CD4-positive, alpha-beta memory T cell (primary cell): ENCODE measurements around the gene NPIPB9. TPM values are rescaled to one million over a fixed set of nuclear protein-coding genes. Genes with fewer than 3 reads are reported as not detected.
"Not testable (repeated sequence)": the region's sequence is repeated elsewhere in the genome, so short reads cannot be mapped to it uniquely, and the experiment has no call there.

ENCODE experiments used
- CTCF ChIA-PET: fragments of 350-600 bp; sonication (Branson Sonifier 250); formaldehyde crosslinking; loops from one replicate; lab custom pipeline; 2021; ENCODE audit warnings: inconsistent platforms; ENCODE audit not compliant: partially characterized antibody; lab: Charles Lee
- POLR2A ChIA-PET: fragments of 350-600 bp; sonication (Branson Sonifier 250); formaldehyde crosslinking; loops from one replicate; lab custom pipeline; 2021; ENCODE audit not compliant: partially characterized antibody; lab: Charles Lee
- DNase-seq, 5 donors: peaks; one replicate each; pipeline versions ENCODE4 v3.0.0 to v3.0.0-alpha.2; 2020 to 2022; ENCODE audit warnings: mixed read lengths in 1 of 5
- H3K27ac ChIP-seq: one replicate; pipeline ENCODE4 v1.7.0; 2013; ENCODE audit warnings: low read depth, low read length
- H3K27me3 ChIP-seq: 2 replicates; pipeline ENCODE4 v1.7.0; 2013; ENCODE audit warnings: mild to moderate bottlenecking, low read length, moderate library complexity; ENCODE audit not compliant: insufficient read depth
- H3K36me3 ChIP-seq: 2 replicates; pipeline ENCODE4 v1.7.0; 2013; ENCODE audit warnings: mild to moderate bottlenecking, low read length, moderate library complexity; ENCODE audit not compliant: insufficient read depth
- H3K4me1 ChIP-seq: 2 replicates; pipeline ENCODE4 v1.7.0; 2013; ENCODE audit warnings: mild to moderate bottlenecking, low read length, moderate library complexity; ENCODE audit not compliant: insufficient read depth
- H3K4me3 ChIP-seq, 2 donors: one replicate each; pipeline ENCODE4 v1.7.0; 2013; ENCODE audit warnings: low read length in 2 of 2, mild to moderate bottlenecking in 1 of 2
- H3K9me3 ChIP-seq, 2 donors: one replicate each; pipeline ENCODE4 v1.7.0; 2013; ENCODE audit warnings: low read length in 2 of 2, control low read depth in 1 of 2; ENCODE audit not compliant: control insufficient read depth in 1 of 2
- H3K27ac Mint-ChIP-seq, 7 donors: one replicate each; pipeline ENCODE4 v1.8.0; 2020 to 2021; ENCODE audit warnings: mixed read lengths in 7 of 7, mild to moderate bottlenecking in 6 of 7, inconsistent platforms in 3 of 7, moderate library complexity in 3 of 7
- H3K27me3 Mint-ChIP-seq, 2 donors: one replicate each; pipeline ENCODE4 v1.8.0; 2020 to 2021; ENCODE audit warnings: mixed read lengths in 2 of 2
- H3K36me3 Mint-ChIP-seq, 2 donors: one replicate each; pipeline ENCODE4 v1.8.0; 2020 to 2021; ENCODE audit warnings: mixed read lengths in 2 of 2, inconsistent platforms in 1 of 2, mild to moderate bottlenecking in 1 of 2
- H3K4me1 Mint-ChIP-seq, 4 donors: one replicate each; pipeline ENCODE4 v1.8.0; 2020 to 2021; ENCODE audit warnings: mixed read lengths in 4 of 4, mild to moderate bottlenecking in 1 of 4
- H3K4me3 Mint-ChIP-seq, 8 donors: one replicate each; pipeline ENCODE4 v1.8.0; 2020 to 2021; ENCODE audit warnings: mixed read lengths in 8 of 8, mild to moderate bottlenecking in 7 of 8, moderate library complexity in 6 of 8, inconsistent platforms in 3 of 8
- H3K9me3 Mint-ChIP-seq, 8 donors: one replicate each; pipeline ENCODE4 v1.8.0; 2020 to 2021; ENCODE audit warnings: mixed read lengths in 8 of 8, mild to moderate bottlenecking in 5 of 8, inconsistent platforms in 3 of 8, moderate library complexity in 1 of 8
- intact Hi-C: fragments of 100-400 bp; cut with micrococcal nuclease; formaldehyde crosslinking; loops from one replicate; pipeline ENCODE4 v1.15.1; 2023
- polyA plus RNA-seq, 2 donors: library from polyadenylated mRNA; unstranded; fragments of 300-500 nt; fragmentation: Illumina TruSeq; gene quantifications; one replicate each; pipeline ENCODE4 v1.2.3, GENCODE V29; 2021
- total RNA-seq, 2 experiments: library from RNA; stranded (reverse); gene quantifications; one replicate each; pipeline ENCODE4 v1.2.3, GENCODE V29; 2021

Gene NPIPB9
- total and polyA plus RNA-seq, 4 experiments from 2014 or later, result 2.9 to 3.0 TPM; not detected in 2

DNA sequence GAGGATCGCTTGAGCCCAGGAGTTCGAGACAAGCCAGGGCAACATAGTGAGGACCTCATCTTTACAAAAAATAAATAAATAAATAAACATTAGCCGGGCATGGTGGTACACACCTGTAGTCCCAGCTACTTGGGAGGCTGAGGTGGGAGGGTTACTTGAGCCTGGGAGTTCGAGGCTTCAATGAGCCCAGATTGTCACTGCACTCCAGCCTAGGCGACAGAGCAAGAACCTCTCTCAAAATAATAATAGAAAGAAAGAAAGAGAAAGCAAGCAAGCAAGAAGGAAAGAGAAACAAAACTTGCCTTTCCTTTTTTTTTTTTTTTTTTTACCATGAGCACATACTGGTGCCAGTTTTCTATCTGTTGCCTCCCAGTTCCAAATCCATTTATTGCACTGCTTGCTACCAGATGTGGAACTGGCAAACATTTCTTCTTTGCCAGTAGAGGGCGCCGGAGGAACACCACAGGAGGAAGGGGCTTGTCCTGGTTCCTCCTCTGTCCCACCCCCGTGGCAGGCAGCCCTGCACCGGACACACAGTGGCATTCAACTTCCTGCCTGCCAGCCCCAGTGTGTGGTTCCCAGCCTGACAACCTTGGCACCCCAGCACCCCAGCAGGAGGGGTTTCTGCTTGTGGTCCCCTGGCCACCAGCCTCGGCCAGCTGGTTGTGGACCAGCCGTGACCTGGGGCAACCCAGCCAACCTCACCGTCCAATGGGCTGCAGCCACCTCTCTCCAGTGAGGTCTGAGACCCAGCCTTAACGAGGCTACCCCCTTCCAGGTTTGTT is 50.8 kb downstream of the NPIPB9 start:
- peak overlapping the region in 5 of 8 donors; percentile 46 to 80 (median 72) for H3K4me3 Mint-ChIP-seq
- H3K4me1 ChIP-seq, H3K27me3 ChIP-seq, POLR2A ChIA-PET, H3K9me3 Mint-ChIP-seq, H3K9me3 ChIP-seq, intact Hi-C loops, H3K4me3 ChIP-seq, H3K27ac ChIP-seq, H3K36me3 ChIP-seq, CTCF ChIA-PET, H3K36me3 Mint-ChIP-seq, H3K27me3 Mint-ChIP-seq, H3K4me1 Mint-ChIP-seq: not testable (repeated sequence)
- DNase-seq, result peak; percentile 63 to 79 (median 72)
- H3K27ac Mint-ChIP-seq, result peak overlapping the region in 2 of 7 donors; percentile 55 to 84

DNA sequence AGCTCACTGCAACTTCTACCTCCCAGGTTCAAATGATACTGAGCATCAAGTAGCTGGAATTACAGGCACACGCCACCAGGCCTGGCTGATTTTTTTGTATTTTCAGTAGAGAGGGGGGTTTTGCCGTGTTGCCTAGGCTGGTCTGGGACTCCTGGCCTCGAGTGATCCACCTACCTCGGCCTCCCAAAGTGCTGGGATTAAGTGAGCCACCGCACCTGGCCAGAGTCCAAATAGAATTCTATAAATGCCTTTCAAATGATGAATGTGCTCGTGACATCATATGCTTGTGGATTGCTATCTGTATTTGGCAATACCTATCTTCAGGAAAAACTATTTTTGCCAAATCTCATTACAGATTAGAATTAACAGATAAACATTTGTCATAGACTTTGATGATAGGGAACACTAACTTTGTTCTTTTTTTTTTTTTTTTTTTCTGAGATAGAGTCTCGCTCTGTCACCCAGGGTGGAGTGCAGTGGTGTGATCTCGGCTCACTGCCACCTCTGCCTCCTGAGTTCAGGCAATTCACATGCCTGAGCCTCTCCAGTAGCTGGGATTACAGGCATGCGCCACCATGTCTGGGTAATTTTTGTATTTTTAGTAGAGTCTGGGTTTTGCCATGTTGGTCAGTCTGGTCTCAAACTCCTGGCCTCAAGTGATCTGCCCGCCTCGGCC is 56.0 kb downstream of the NPIPB9 start:
- H3K27ac ChIP-seq, DNase-seq, H3K4me3 ChIP-seq, H3K27me3 ChIP-seq, H3K36me3 ChIP-seq, H3K36me3 Mint-ChIP-seq, H3K27me3 Mint-ChIP-seq, H3K4me1 ChIP-seq, POLR2A ChIA-PET, intact Hi-C loops, H3K27ac Mint-ChIP-seq, H3K4me1 Mint-ChIP-seq, H3K4me3 Mint-ChIP-seq, H3K9me3 Mint-ChIP-seq, CTCF ChIA-PET, H3K9me3 ChIP-seq: not testable (repeated sequence)

DNA sequence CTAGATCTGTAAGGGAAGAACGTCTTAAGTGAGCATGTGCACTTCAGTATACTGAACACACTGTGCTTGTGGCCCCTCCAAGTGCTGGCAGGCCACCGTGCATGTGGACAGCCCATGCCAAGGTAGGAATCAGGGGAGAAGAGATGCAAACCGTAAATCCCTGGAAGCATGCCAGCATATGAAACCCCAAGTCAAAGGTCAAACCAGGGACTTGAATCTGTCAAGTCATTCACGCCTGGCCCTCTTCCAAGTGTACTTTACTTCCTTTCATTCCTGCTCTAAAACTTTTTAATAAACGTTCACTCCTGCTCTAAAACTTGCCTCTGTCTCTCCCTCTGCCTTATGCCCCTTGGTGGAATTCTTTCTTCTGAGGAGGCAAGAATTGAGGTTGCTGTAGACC is 68.4 kb downstream of the NPIPB9 start:
- peaks cover 12% of the 10 kb centered on the region for H3K4me1 ChIP-seq
- no peaks in the 10 kb centered on the region for H3K9me3 ChIP-seq
- ChIA-PET CTCF (interaction anchor here (1.6 kb wide), 1 partner anchor 27 kb away, joined by 8 read pairs; the partner anchor contains the start of gene TUFM), POLR2A (no interaction called here)
- Mint-ChIP-seq H3K36me3 (peaks cover 0 to 19% of the 10 kb centered on the region in 2 donors), H3K27me3 (peaks cover 0 to 5% of the 10 kb centered on the region in 2 donors), H3K9me3 (peaks cover 0 to 7% (median 0%) of the 10 kb centered on the region in 8 donors), H3K27ac (peak overlapping the region in 4 of 7 donors; percentile 42 to 98 (median 60)), H3K4me3 (peak overlapping the region in 2 of 8 donors; percentile 54 to 57), H3K4me1 (peaks cover 12 to 30% (median 18%) of the 10 kb centered on the region in 4 donors)
- H3K36me3 ChIP-seq, result no peaks in the 10 kb centered on the region
- no peak overlapping the region for H3K4me3 ChIP-seq
- no peak overlapping the region for H3K27ac ChIP-seq
- no peak for DNase-seq
- no peaks in the 10 kb centered on the region for H3K27me3 ChIP-seq
- intact Hi-C loops, result no loop called here

DNA sequence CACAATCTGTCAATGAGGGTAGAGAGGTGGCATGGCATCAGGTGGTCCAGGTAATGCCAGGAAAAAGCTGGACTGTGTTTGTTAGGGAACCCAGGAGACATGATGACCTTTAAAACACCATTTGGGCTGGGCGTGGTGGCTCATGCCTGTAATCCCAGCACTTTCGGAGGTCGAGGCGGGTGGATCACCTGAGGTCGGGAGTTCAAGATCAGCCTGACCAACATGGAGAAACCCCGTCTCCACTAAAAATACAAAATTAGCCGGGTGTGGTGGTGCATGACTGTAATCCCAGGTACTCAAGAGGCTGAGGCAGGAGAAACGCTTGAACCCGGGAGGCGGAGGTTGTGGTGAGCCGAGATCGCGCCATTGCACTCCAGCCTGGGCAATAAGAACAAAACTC is 69.0 kb downstream of the NPIPB9 start:
- H3K27ac Mint-ChIP-seq, result peak overlapping the region in 5 of 7 donors; percentile 17 to 98 (median 75)
- H3K4me3 Mint-ChIP-seq, result peak overlapping the region in 4 of 8 donors; percentile 48 to 74 (median 64)
- H3K9me3 Mint-ChIP-seq, H3K27ac ChIP-seq, H3K4me3 ChIP-seq, H3K9me3 ChIP-seq, intact Hi-C loops, H3K27me3 ChIP-seq, DNase-seq, H3K36me3 ChIP-seq, H3K27me3 Mint-ChIP-seq: not testable (repeated sequence)
- H3K36me3 Mint-ChIP-seq, result peaks cover 4 to 24% of the 10 kb centered on the region in 2 donors
- peaks cover 18% of the 10 kb centered on the region for H3K4me1 ChIP-seq
- POLR2A ChIA-PET, result interaction anchor here (4.1 to 4.6 kb wide), 2 partner anchors 26 to 43 kb away, joined by 56 to 84 read pairs; partner anchors contain the start of genes SH2B1 and TUFM
- CTCF ChIA-PET, result interaction anchor here (1.6 kb wide), 1 partner anchor 26 kb away, joined by 8 read pairs; the partner anchor contains the start of gene TUFM
- peaks cover 14 to 35% (median 23%) of the 10 kb centered on the region in 4 donors for H3K4me1 Mint-ChIP-seq

DNA sequence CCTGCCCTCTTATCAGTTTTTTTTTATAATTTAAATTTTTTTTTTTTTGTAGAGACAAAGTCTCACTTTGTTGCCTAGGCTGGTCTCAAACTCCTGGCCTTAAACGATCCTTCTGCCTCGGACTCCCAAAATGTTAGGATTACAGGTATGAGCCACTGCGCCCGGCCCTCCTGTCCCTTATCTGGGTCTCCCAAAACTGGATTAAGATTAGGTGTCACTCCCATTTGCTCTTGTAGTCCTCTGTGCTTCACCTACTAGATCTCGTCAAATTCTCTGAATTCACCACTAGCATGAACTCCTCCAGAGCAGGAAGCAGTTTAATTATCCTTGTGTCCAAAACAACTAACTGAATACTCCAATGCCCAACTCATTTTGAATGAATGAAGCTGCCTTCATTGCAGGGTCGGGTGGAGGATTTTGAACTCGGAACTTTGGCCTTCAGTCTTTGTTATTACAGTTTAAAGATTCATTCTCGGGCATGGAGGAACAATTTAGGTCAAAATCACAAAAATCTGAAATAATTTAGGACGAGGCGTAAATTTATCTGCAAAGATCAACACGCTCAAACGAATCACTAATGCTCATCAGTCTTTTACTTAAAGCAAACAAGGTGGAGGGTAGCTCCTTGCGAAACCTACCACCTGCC is 70.4 kb downstream of the NPIPB9 start:
- Mint-ChIP-seq H3K27ac (peak overlapping the region; percentile 90 to 98 (median 93)), H3K4me3 (peak overlapping the region; percentile 82 to 90 (median 86)), H3K9me3 (peaks cover 0 to 5% (median 0%) of the 10 kb centered on the region in 8 donors), H3K36me3 (peaks cover 18 to 39% of the 10 kb centered on the region in 2 donors), H3K4me1 (peaks cover 23 to 50% (median 34%) of the 10 kb centered on the region in 4 donors), H3K27me3 (peaks cover 0 to 5% of the 10 kb centered on the region in 2 donors)
- no peak for DNase-seq
- no peaks in the 10 kb centered on the region for H3K27me3 ChIP-seq
- no peaks in the 10 kb centered on the region for H3K9me3 ChIP-seq
- ChIA-PET CTCF (interaction anchor here (0.8 to 2.3 kb wide), 7 partner anchors 10 to 129 kb away, joined by 3 to 9 read pairs (median 3); partner anchors contain the start of genes NFATC2IP and TUFM), POLR2A (interaction anchor here (0.6 to 4.6 kb wide), 19 partner anchors 9 to 1712 kb away, joined by 3 to 84 read pairs (median 6); partner anchors contain the start of genes NFATC2IP, RABEP2, SH2B1 and SPNS1)
- peak overlapping the region; percentile 84 to 97 for H3K4me3 ChIP-seq
- intact Hi-C loops, result loop anchor here (1.0 to 2.0 kb wide), 3 partner anchors 103 to 1877 kb away; partner anchors contain the start of genes NFATC2IP, RABEP2 and SRCAP
- peaks cover 18% of the 10 kb centered on the region for H3K36me3 ChIP-seq
- peak overlapping the region; percentile 98 for H3K27ac ChIP-seq
- H3K4me1 ChIP-seq, result peaks cover 32% of the 10 kb centered on the region
